PC-3 (cell line): Measurements from ENCODE around the gene LTBP1.

Experiments
- EZH2 ChIP-seq: fragments of 300-600 bp; sonication (generic); IDR thresholded peaks from one replicate; pipeline ENCODE4 v1.6.1; 2017; ENCODE audit warnings: antibody characterized with exemption, mild to moderate bottlenecking, low read length; ENCODE audit not compliant: unreplicated experiment
- TF ChIP-seq, protein P1 (sequence below): fragments of 300-600 bp; sonication (generic); conservative IDR thresholded peaks from 2 replicates; pipeline ENCODE4 v1.5.1; 2017; ENCODE audit warnings: antibody characterized with exemption, low read depth, mild to moderate bottlenecking, low read length

DNA sequence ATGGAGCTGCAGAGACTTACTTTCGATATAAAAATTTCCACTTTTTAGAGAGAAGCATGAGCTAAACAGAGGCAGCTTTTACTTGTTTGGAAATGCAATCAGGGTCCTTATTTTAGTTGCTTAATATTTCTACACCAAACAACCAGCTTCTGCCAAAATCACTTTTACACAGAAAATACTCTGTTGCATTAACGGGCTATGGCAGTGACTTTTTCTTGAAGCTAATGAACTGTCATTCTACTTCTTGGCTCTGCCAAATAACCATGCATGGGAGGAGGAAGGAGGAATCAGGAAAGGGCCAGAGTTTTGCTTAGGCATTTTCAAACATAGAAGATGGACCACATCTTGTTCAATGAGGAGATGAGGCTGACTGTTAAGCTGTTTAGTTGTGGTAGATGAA, 23.6 kb upstream of the LTBP1 start:
- no peak for TF ChIP-seq EZH2
- TF ChIP-seq, protein P1, sequence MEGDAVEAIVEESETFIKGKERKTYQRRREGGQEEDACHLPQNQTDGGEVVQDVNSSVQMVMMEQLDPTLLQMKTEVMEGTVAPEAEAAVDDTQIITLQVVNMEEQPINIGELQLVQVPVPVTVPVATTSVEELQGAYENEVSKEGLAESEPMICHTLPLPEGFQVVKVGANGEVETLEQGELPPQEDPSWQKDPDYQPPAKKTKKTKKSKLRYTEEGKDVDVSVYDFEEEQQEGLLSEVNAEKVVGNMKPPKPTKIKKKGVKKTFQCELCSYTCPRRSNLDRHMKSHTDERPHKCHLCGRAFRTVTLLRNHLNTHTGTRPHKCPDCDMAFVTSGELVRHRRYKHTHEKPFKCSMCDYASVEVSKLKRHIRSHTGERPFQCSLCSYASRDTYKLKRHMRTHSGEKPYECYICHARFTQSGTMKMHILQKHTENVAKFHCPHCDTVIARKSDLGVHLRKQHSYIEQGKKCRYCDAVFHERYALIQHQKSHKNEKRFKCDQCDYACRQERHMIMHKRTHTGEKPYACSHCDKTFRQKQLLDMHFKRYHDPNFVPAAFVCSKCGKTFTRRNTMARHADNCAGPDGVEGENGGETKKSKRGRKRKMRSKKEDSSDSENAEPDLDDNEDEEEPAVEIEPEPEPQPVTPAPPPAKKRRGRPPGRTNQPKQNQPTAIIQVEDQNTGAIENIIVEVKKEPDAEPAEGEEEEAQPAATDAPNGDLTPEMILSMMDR, result no peak
